HFFc6 (cell line): ENCODE measurements around the gene NBPF3. TPM values are rescaled to one million over a fixed set of nuclear protein-coding genes. Genes with fewer than 3 reads are reported as not detected.

Experiments
- DNase-seq: peaks from one replicate; pipeline ENCODE4 v3.0.0-alpha.2; 2018
- H3K27ac Mint-ChIP-seq: 2 replicates; pipeline ENCODE4 v1.8.0; 2020; ENCODE audit warnings: mild to moderate bottlenecking, mixed read lengths
- H3K27me3 Mint-ChIP-seq: 2 replicates; pipeline ENCODE4 v1.8.0; 2021; ENCODE audit warnings: mild to moderate bottlenecking, moderate library complexity, mixed read lengths; ENCODE audit not compliant: insufficient read depth
- H3K36me3 Mint-ChIP-seq: 2 replicates; pipeline ENCODE4 v1.8.0; 2021; ENCODE audit warnings: low read depth, mixed read lengths
- H3K4me1 Mint-ChIP-seq: 2 replicates; pipeline ENCODE4 v1.8.0; 2020; ENCODE audit warnings: low read depth, mixed read lengths
- H3K4me3 Mint-ChIP-seq: 2 replicates; pipeline ENCODE4 v1.8.0; 2020; ENCODE audit warnings: mild to moderate bottlenecking, moderate library complexity, mixed read lengths
- H3K9me3 Mint-ChIP-seq: 2 replicates; pipeline ENCODE4 v1.8.0; 2020; ENCODE audit warnings: mild to moderate bottlenecking, mixed read lengths
- total RNA-seq, 6 experiments: library from RNA; stranded (reverse); fragmentation: NEBNext Ultra II Directional; extraction: Animal tissue kit (Norgen Biotek cat#: 25700); gene quantifications; 2 replicates in 1 of 6; 3 replicates in 5 of 6; pipeline ENCODE4 v1.2.3, GENCODE V29; 2021
- TF ChIP-seq, protein P1 (sequence below): fragments of 200-600 bp; sonication (generic); IDR thresholded peaks from 2 replicates; pipeline ENCODE4 v1.5.0; 2021; ENCODE audit warnings: antibody characterized with exemption, mild to moderate bottlenecking

NBPF3 gene
- total RNA-seq, 6 experiments from 2014 or later, result 14.0 to 20.7 (median 18.2) TPM

- no peak for DNase-seq
- Mint-ChIP-seq H3K9me3 (no peaks in the 10 kb centered on the region), H3K4me1 (no peaks in the 10 kb centered on the region), H3K4me3 (no peak overlapping the region), H3K27me3 (peaks cover 37% of the 10 kb centered on the region), H3K27ac (no peak overlapping the region), H3K36me3 (no peaks in the 10 kb centered on the region)
- TF ChIP-seq, protein P1, sequence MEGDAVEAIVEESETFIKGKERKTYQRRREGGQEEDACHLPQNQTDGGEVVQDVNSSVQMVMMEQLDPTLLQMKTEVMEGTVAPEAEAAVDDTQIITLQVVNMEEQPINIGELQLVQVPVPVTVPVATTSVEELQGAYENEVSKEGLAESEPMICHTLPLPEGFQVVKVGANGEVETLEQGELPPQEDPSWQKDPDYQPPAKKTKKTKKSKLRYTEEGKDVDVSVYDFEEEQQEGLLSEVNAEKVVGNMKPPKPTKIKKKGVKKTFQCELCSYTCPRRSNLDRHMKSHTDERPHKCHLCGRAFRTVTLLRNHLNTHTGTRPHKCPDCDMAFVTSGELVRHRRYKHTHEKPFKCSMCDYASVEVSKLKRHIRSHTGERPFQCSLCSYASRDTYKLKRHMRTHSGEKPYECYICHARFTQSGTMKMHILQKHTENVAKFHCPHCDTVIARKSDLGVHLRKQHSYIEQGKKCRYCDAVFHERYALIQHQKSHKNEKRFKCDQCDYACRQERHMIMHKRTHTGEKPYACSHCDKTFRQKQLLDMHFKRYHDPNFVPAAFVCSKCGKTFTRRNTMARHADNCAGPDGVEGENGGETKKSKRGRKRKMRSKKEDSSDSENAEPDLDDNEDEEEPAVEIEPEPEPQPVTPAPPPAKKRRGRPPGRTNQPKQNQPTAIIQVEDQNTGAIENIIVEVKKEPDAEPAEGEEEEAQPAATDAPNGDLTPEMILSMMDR, result no peak
Measured at GRCh38 chr1:21532496-21532895, 92.6 kb downstream of the NBPF3 start.

GRCh38 chr1:21532992-21533534 lies 93.1 kb downstream of the NBPF3 start:
- no peak for DNase-seq
- TF ChIP-seq, protein P1, result no peak
- Mint-ChIP-seq H3K9me3 (no peaks in the 10 kb centered on the region), H3K36me3 (no peaks in the 10 kb centered on the region), H3K4me3 (no peak overlapping the region), H3K27me3 (peaks cover 43% of the 10 kb centered on the region), H3K4me1 (peaks cover 5% of the 10 kb centered on the region), H3K27ac (no peak overlapping the region)

- TF ChIP-seq, protein P1, result no peak
- Mint-ChIP-seq H3K4me3 (no peak overlapping the region), H3K36me3 (no peaks in the 10 kb centered on the region), H3K27ac (no peak overlapping the region), H3K9me3 (no peaks in the 10 kb centered on the region), H3K27me3 (peaks cover 49% of the 10 kb centered on the region), H3K4me1 (peaks cover 9% of the 10 kb centered on the region)
- DNase-seq, result no peak
Measured at GRCh38 chr1:21534146-21534545, 94.2 kb downstream of the NBPF3 start.

Other genes starting within 250 kb of the NBPF3 start
- gene ECE1, start 149.7 kb upstream of the NBPF3 start, total RNA-seq, result 100 to 1,000 TPM; 116 to 134 (median 124) TPM
- gene ALPL, start 69.3 kb downstream of the NBPF3 start, total RNA-seq, result under 1 TPM in 2 of 6 experiments, not detected in 4; 0.19 to 0.21 TPM
- under 1 TPM in 2 of 6 experiments, not detected in 4; 0.07 to 0.19 TPM for gene RAP1GAP, start 229.2 kb downstream of the NBPF3 start, total RNA-seq